Fibroblast of mammary gland (primary cell): ENCODE measurements around the gene CEP162.
A peak's percentile ranks its signal among the peaks of the same experiment; 100 is the strongest.

Experiments used
- DNase-seq: peaks from one replicate; pipeline ENCODE4 v3.0.0-alpha.2; 2010; ENCODE audit warnings: low read depth
- H3K4me3 ChIP-seq: 2 replicates; pipeline ENCODE4 v1.5.1; 2011; ENCODE audit warnings: low read depth, mild to moderate bottlenecking, low read length, moderate library complexity; ENCODE audit not compliant: control insufficient read depth
- TF ChIP-seq, protein P1 (sequence below): conservative IDR thresholded peaks from 2 replicates; pipeline ENCODE4 v1.5.1; 2011; ENCODE audit warnings: low read depth, low read length, inconsistent platforms; ENCODE audit not compliant: control insufficient read depth, insufficient read depth

CEP162 gene

DNA sequence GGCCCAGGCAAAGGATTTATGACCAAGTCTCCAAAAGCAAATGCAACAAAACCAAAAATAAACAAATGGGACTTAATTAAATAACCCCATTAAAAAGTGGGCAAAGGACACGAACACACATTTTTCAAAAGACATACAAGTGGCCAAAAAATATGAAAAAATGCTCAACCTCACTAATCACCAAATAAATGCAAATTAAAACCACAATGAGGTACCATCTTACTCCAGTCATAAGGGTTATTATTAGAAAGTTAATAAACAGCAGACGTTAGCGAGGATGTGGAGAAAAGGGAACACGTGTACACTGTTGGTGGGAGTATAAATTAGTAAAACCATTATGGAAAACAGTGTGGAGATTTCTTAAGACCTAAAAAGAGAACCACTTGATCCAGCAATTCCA, 71.1 kb downstream of the CEP162 start:
- H3K4me3 ChIP-seq = no peak overlapping the region
- TF ChIP-seq, protein P1, sequence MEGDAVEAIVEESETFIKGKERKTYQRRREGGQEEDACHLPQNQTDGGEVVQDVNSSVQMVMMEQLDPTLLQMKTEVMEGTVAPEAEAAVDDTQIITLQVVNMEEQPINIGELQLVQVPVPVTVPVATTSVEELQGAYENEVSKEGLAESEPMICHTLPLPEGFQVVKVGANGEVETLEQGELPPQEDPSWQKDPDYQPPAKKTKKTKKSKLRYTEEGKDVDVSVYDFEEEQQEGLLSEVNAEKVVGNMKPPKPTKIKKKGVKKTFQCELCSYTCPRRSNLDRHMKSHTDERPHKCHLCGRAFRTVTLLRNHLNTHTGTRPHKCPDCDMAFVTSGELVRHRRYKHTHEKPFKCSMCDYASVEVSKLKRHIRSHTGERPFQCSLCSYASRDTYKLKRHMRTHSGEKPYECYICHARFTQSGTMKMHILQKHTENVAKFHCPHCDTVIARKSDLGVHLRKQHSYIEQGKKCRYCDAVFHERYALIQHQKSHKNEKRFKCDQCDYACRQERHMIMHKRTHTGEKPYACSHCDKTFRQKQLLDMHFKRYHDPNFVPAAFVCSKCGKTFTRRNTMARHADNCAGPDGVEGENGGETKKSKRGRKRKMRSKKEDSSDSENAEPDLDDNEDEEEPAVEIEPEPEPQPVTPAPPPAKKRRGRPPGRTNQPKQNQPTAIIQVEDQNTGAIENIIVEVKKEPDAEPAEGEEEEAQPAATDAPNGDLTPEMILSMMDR = no peak
- DNase-seq = no peak

GRCh38 chr6:84151669-84152068, 75.8 kb downstream of the CEP162 start:
- TF ChIP-seq, protein P1 = no peak
- H3K4me3 ChIP-seq = no peak overlapping the region
- DNase-seq = no peak

- peak; percentile 97 for DNase-seq
- TF ChIP-seq, protein P1 = no peak
- H3K4me3 ChIP-seq = no peak overlapping the region
These were observed 76.7 kb downstream of the CEP162 start for GRCh38 chr6:84150705-84151104.

DNA sequence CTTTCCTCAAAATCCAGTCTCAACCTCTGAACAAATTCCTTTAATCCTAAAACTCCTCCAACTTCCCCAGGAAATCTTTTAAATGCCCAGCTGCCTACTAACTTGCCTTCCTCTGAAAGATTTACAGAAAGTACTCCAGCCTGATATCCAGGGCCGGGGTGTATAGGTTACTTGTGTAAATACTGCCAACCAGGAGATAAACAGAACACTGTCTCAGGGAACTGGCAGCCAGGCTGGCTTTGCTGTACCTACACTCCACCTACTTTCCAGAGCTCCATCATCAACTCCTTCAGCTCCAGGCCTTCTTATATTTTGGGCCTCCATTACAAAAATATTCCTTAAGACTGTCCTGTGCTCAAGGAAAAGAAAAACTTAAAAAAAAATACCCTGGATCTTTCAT, 85.9 kb downstream of the CEP162 start:
- no peak overlapping the region for H3K4me3 ChIP-seq
- TF ChIP-seq, protein P1 = no peak
- DNase-seq = no peak

- TF ChIP-seq, protein P1 = no peak
- DNase-seq = no peak
- H3K4me3 ChIP-seq = no peak overlapping the region
These were observed 88.1 kb downstream of the CEP162 start for GRCh38 chr6:84139311-84139710.

GRCh38 chr6:84137989-84138575, 89.4 kb downstream of the CEP162 start:
- DNase-seq = no peak
- H3K4me3 ChIP-seq = no peak overlapping the region

More at GRCh38 chr6:84137989-84138575, 89.4 kb downstream of the CEP162 start:
- TF ChIP-seq, protein P1 = no peak
